Measurements from ENCODE around the gene OR8B12.
"Not testable (repeated sequence)": the region's sequence is repeated elsewhere in the genome, so short reads cannot be mapped to it uniquely, and the experiment has no call there.

The OR8B12 gene

DNA sequence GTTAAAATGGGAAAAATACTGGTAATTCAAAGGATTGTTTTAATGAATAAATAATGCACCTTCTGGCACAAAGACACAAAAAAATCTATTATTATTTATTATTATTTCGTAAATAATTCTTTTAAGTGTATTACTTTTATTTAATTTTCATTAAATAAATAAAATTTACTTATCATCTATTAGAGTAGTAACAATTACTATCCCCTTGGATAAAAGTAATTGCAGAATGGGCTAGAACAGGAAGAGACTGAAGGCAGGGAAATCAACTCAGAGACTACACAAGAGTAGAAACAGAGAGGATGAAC is 23.0 kb downstream of the OR8B12 start:
- no peak for DNase-seq

DNA sequence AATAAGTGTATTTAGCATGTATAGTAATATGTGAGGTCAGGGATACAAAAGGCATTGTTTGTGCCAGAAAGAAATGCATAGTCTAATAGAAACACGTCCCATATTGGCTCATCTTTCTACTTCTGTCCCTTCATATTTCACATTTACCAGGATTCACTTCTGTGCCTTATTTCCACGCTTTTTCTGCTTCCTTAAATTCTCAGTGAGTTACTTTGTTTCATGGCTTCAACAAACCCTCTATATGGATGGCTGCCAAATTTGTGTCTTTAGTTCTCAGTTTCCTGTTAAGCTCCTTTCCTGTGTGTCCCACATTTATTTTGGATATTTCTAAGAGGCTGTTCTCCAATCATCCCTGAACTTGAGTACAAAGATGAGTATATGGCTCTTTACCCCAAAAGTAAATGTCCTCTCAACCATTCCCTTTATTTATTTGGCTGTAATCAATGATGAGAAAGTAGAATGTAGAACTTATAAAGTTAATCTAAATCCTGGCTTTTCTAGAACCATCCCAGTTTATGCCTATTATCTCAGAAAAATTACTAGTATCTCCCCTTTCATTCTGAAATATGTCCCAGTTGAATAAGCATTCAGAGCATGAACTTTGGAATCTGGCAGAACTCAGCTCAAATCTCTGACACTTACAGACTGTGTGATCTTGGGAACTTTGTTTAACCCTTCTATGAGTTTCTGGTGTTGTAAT is 23.5 kb downstream of the OR8B12 start:
- DNase-seq: no peak

GRCh38 chr11:124518989-124519451 is 24.4 kb downstream of the OR8B12 start:
- peak in 2 of 51 donors; percentile 26 to 45 for DNase-seq

- no peak for DNase-seq
Observed at GRCh38 chr11:124517314-124517713, 26.1 kb downstream of the OR8B12 start.

DNA sequence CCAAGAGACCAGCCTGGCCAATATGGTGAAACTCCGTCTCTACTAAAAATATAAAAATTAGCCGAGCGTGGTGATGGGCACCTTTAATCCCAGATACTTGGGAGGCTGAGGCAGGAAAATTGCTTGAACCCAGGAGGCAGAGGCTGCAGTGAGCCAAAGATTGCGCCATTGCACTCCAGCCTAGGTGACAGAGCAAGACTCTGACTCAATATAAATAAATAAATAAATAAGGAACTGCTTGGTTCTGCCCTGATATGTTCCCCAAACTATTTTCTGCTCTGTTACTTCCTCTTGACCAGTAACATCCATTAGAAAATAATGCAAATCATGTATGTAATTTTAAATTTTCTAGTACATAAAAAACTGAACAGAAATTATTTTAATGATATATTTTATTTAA is 28.8 kb downstream of the OR8B12 start:
- not testable (repeated sequence) for DNase-seq

DNA sequence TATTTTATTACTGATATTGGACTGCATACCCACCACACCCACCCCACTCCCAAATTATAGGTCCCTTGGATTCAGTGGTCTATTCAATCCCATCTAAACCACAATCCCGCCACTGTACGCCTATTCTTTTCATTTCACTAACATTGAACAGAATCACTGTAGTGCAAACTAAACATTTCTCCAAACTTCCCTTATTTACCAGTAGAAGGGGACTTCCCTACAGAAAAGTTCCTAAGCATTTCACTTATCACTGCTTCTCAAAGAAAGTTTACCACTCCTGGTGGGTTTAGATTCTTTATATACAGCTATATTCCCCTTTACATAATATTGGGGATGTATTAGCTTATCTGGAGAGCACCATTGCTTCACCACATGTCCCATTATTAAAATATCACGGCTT is 29.3 kb downstream of the OR8B12 start:
- no peak for DNase-seq

GRCh38 chr11:124511745-124512144 is 31.7 kb downstream of the OR8B12 start:
- DNase-seq: no peak

GRCh38 chr11:124510279-124510678 is 33.2 kb downstream of the OR8B12 start:
- no peak for DNase-seq

GRCh38 chr11:124499711-124500110 is 43.7 kb downstream of the OR8B12 start:
- no peak for DNase-seq

DNA sequence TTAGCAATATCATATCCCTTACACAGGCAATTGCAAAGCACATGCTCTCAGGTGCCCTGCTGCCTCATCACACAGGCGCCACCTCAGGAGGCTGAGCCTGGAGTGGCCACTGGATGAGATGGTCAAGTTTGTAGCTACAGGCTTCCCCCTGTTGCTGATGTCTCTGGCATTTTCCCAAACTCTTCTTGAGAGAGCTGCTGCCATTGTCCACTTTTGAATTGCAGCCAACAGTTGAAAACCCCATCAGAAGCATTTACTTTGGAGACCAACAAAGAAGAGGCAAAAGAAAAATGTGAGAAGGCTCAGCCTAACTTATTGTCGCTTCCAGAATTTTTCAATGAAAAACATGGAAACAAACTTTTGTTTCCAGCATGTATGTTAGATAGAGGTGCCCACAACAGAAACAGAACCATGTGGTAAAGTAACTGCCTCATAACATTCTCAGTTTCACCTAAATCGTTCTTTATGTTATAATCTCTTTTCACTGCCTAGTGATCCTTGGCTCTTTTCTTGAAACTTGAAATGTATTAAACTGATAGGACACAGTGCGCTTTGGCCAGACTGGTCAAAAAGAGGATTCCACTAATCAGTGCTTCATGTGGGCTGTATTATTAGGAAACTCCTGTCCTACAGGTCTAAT is 50.3 kb downstream of the OR8B12 start:
- no peak for DNase-seq

Data from hypothalamus (tissue), 51 donors.